Neural crest cell (in vitro differentiated cells): ENCODE data around the gene GRIK3. TPM values are rescaled to one million over a fixed set of nuclear protein-coding genes. Genes with fewer than 3 reads are reported as not detected.

Experiments
- DNase-seq: peaks from one replicate; pipeline ENCODE4 v3.0.0; 2021; ENCODE audit warnings: low read depth, mixed read lengths, low spot score
- H3K27ac Mint-ChIP-seq: one replicate; pipeline ENCODE4 v1.8.0; 2021; ENCODE audit warnings: mild to moderate bottlenecking, mixed read lengths; ENCODE audit not compliant: unreplicated experiment
- H3K27me3 Mint-ChIP-seq: 2 replicates; pipeline ENCODE4 v1.8.0; 2021; ENCODE audit warnings: low read depth, mild to moderate bottlenecking, mixed read lengths
- H3K36me3 Mint-ChIP-seq: 2 replicates; pipeline ENCODE4 v1.8.0; 2021; ENCODE audit warnings: low read depth, mild to moderate bottlenecking, mixed read lengths
- H3K4me1 Mint-ChIP-seq: 2 replicates; pipeline ENCODE4 v1.8.0; 2021; ENCODE audit warnings: mixed read lengths
- H3K4me3 Mint-ChIP-seq: one replicate; pipeline ENCODE4 v1.8.0; 2021; ENCODE audit warnings: mild to moderate bottlenecking, mixed read lengths
- H3K9me3 Mint-ChIP-seq: 2 replicates; pipeline ENCODE4 v1.8.0; 2021; ENCODE audit warnings: mixed read lengths
- total RNA-seq: library from RNA; stranded (reverse); gene quantifications from 2 replicates; pipeline ENCODE4 v1.2.1, GENCODE V29; 2021
- TF ChIP-seq, protein P1 (sequence below): fragments of 200-600 bp; sonication (generic); conservative IDR thresholded peaks from 2 replicates; pipeline ENCODE4 v1.5.0; 2021; ENCODE audit warnings: antibody characterized with exemption, mild to moderate bottlenecking

GRIK3 gene
- total RNA-seq, 1 donor from 2014 or later = 2.4 TPM

DNA sequence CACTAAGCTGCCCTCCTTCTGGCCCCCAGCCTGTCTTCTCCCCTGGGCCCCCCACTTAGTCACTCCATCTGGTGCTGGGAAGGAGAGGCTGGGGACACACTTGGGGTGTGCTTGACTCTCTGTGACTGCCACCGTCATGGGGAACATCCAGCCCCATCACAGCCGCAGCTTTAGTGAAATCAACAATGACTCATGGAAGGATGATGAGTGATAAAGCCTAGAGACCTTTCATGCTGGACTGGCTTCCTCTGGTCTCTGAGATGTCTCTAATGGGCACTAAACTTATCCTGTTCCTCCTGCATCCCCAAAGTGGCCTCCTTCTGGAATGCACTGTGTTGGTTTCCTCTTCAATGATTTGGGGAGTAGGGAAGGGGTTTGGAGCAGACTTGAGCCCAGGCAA is 172.9 kb downstream of the GRIK3 start:
- Mint-ChIP-seq H3K9me3 (no peaks in the 10 kb centered on the region), H3K27me3 (no peaks in the 10 kb centered on the region), H3K4me1 (peaks cover 19% of the 10 kb centered on the region), H3K27ac (no peak overlapping the region), H3K4me3 (no peak overlapping the region), H3K36me3 (no peaks in the 10 kb centered on the region)
- TF ChIP-seq, protein P1, sequence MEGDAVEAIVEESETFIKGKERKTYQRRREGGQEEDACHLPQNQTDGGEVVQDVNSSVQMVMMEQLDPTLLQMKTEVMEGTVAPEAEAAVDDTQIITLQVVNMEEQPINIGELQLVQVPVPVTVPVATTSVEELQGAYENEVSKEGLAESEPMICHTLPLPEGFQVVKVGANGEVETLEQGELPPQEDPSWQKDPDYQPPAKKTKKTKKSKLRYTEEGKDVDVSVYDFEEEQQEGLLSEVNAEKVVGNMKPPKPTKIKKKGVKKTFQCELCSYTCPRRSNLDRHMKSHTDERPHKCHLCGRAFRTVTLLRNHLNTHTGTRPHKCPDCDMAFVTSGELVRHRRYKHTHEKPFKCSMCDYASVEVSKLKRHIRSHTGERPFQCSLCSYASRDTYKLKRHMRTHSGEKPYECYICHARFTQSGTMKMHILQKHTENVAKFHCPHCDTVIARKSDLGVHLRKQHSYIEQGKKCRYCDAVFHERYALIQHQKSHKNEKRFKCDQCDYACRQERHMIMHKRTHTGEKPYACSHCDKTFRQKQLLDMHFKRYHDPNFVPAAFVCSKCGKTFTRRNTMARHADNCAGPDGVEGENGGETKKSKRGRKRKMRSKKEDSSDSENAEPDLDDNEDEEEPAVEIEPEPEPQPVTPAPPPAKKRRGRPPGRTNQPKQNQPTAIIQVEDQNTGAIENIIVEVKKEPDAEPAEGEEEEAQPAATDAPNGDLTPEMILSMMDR = no peak
- DNase-seq = no peak

DNA sequence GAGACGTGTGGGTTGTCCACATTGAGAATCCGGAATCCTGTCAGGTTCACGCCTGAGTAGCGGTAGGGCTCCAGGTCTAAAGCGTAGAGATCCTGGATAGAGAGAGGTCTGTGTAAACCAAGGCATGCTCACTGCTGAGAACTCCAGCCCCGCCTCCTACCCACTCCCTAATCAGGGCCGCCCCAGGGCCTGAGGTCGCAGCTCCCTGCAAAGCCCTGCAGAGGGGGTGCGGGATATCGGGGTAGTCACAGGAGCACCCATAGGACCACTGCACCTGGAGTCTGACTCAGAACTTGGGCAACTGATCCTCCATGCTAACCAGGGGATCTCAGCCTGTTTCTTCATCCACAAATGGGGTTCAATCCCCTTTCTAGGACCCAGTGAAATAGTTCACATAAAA is 174.4 kb downstream of the GRIK3 start:
- TF ChIP-seq, protein P1 = no peak
- Mint-ChIP-seq H3K36me3 (no peaks in the 10 kb centered on the region), H3K27me3 (no peaks in the 10 kb centered on the region), H3K9me3 (no peaks in the 10 kb centered on the region), H3K4me1 (peaks cover 23% of the 10 kb centered on the region), H3K4me3 (no peak overlapping the region), H3K27ac (no peak overlapping the region)
- no peak for DNase-seq

DNA sequence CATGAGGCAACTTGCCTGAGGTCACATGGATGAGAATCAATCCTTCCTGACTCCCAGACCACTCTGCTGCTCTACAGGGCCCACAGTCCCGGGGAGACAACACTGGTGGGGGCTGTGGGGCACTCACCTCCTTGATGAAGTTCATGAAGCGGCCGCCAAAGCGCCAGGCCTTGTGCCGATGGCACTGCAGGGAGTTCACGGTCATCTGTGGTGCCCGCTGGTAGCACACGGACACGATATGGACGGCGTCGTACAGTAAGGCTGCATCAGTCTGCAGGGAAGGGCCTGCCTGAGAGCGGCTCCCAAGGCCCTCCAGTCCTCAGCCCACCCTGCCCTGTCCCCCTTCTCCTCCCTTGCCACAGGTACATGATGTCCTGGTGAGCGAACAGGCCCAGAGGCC is 175.3 kb downstream of the GRIK3 start:
- H3K4me3 Mint-ChIP-seq = no peak overlapping the region
- DNase-seq = no peak
- H3K4me1 Mint-ChIP-seq = peaks cover 23% of the 10 kb centered on the region
- no peaks in the 10 kb centered on the region for H3K9me3 Mint-ChIP-seq
- no peak overlapping the region for H3K27ac Mint-ChIP-seq
- no peaks in the 10 kb centered on the region for H3K27me3 Mint-ChIP-seq
- TF ChIP-seq, protein P1 = no peak
- H3K36me3 Mint-ChIP-seq = no peaks in the 10 kb centered on the region

DNA sequence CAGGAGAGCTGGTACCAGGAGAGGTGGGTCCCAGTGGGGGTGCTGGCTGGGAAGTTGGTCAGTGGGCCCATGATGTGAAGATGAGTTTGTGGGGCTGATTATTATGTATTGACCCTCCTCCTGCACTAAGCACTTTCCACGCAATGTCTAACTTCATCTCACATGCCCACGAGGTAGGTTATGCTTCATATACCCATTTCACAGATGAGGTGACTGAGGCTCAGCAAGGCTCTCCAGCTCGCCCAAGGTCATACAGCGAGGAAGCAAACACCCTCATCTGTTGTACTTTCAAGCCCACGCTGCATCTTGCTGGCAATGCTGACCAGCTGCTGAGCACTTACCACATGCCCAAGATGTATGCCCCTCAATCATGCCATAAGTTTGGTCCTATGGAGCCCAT is 175.8 kb downstream of the GRIK3 start:
- DNase-seq = no peak
- TF ChIP-seq, protein P1 = no peak
- Mint-ChIP-seq H3K4me1 (peaks cover 23% of the 10 kb centered on the region), H3K9me3 (no peaks in the 10 kb centered on the region), H3K27ac (peak overlapping the region; percentile 69), H3K36me3 (no peaks in the 10 kb centered on the region), H3K4me3 (no peak overlapping the region), H3K27me3 (no peaks in the 10 kb centered on the region)

DNA sequence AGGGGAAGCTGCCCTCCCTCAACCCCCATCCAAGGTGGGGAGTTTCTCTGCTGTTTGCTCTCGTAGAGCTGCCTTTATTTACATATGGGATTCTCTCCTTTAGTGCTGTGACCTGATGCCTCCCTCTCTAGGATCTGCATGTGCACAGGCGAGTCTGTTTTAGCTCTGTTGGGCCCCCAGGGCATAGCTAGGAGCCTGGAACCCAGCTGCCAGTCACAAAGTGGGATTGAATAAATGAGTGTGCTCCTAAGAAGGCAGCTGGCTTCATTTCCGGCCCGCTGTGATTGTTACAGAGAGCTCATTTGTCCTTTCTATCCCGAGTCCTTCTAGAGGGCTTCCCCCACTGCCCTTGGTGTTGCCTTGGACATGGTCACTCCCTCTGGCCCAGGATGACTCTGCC is 176.6 kb downstream of the GRIK3 start:
- Mint-ChIP-seq H3K27me3 (no peaks in the 10 kb centered on the region), H3K4me3 (peak overlapping the region; percentile 23), H3K4me1 (peaks cover 23% of the 10 kb centered on the region), H3K27ac (peak overlapping the region; percentile 69), H3K9me3 (no peaks in the 10 kb centered on the region), H3K36me3 (no peaks in the 10 kb centered on the region)
- peak; percentile 47 for DNase-seq
- TF ChIP-seq, protein P1 = no peak
